ENCODE data around the gene RGS9. TPM values are rescaled to one million over a fixed set of nuclear protein-coding genes. Genes with fewer than 3 reads are reported as not detected.

The RGS9 gene
- total RNA-seq, 1 donor: 3.0 TPM

GRCh38 chr17:65222214-65222738 lies 85.1 kb downstream of the RGS9 start:
- no peak overlapping the region for H3K4me3 ChIP-seq (ENCODE audit: low read depth, low read length)
- TF ChIP-seq CTCF (IDR thresholded peaks at IDR 0.05; ENCODE audit: insufficient read depth, low read length): no peak

GRCh38 chr17:65225061-65225460 lies 87.9 kb downstream of the RGS9 start:
- DNase-seq (ENCODE audit: low read depth): no peak
- no peak overlapping the region for H3K4me3 ChIP-seq (ENCODE audit: low read depth, low read length)
- no peak for TF ChIP-seq CTCF (IDR thresholded peaks at IDR 0.05; ENCODE audit: insufficient read depth, low read length)

More at GRCh38 chr17:65222214-65222738, 85.1 kb downstream of the RGS9 start:
- no peak for DNase-seq (ENCODE audit: low read depth)

- no peak for DNase-seq (ENCODE audit: low read depth)
- no peak overlapping the region for H3K4me3 ChIP-seq (ENCODE audit: low read depth, low read length)
Observed at GRCh38 chr17:65226227-65226626, 89.1 kb downstream of the RGS9 start.

GRCh38 chr17:65227637-65228036 lies 90.5 kb downstream of the RGS9 start:
- TF ChIP-seq CTCF (IDR thresholded peaks at IDR 0.05; ENCODE audit: insufficient read depth, low read length): no peak
- H3K4me3 ChIP-seq (ENCODE audit: low read depth, low read length): no peak overlapping the region
- DNase-seq (ENCODE audit: low read depth): no peak

More at GRCh38 chr17:65226227-65226626, 89.1 kb downstream of the RGS9 start:
- no peak for TF ChIP-seq CTCF (IDR thresholded peaks at IDR 0.05; ENCODE audit: insufficient read depth, low read length)

GRCh38 chr17:65228287-65228686 lies 91.1 kb downstream of the RGS9 start:
- no peak for TF ChIP-seq CTCF (IDR thresholded peaks at IDR 0.05; ENCODE audit: insufficient read depth, low read length)
- H3K4me3 ChIP-seq (ENCODE audit: low read depth, low read length): no peak overlapping the region
- DNase-seq (ENCODE audit: low read depth): no peak

- no peak overlapping the region for H3K4me3 ChIP-seq (ENCODE audit: low read depth, low read length)
- no peak for TF ChIP-seq CTCF (IDR thresholded peaks at IDR 0.05; ENCODE audit: insufficient read depth, low read length)
- peak; percentile 93 for DNase-seq (ENCODE audit: low read depth)
Observed at GRCh38 chr17:65228734-65229620, 91.8 kb downstream of the RGS9 start.

Measured in fibroblast of the aortic adventitia (primary cell).